HCT116 (cell line): ENCODE results near the gene TBKBP1. TPM values are rescaled to one million over a fixed set of nuclear protein-coding genes. Genes with fewer than 3 reads are reported as not detected.

Experiments used
- ATAC-seq: fragments of 200-7000 bp; cut with Tn5 transposase; 2 replicates; pipeline ENCODE4 v1.9.1; 2020; ENCODE audit warnings: mild to moderate bottlenecking, moderate library complexity
- BruUV-seq: library from RNA; stranded (reverse); fragments of 400-500 nt; replicated peaks from 2 replicates; lab custom pipeline; 2021; lab: Mats Ljungman, UMichigan
- CTCF ChIA-PET: fragments of 300-600 bp; sonication (Branson Sonifier 250); formaldehyde crosslinking; loops from one replicate; lab custom pipeline; 2021; ENCODE audit warnings: antibody characterized with exemption; lab: Charles Lee
- POLR2A ChIA-PET: fragments of 300-600, 350-600 bp; sonication (Branson Sonifier 250); formaldehyde crosslinking; loops from one replicate; lab custom pipeline; 2021; ENCODE audit warnings: antibody characterized with exemption; lab: Charles Lee
- RAD21 ChIA-PET, 2 experiments: fragments of 300-600 bp; sonication (Branson Sonifier 250); formaldehyde crosslinking; loops; one replicate each; lab custom pipeline; 2023; ENCODE audit warnings: low total read pairs in 2 of 2; ENCODE audit not compliant: uncharacterized antibody in 2 of 2, unreplicated experiment in 2 of 2, low non-redundant PET in 1 of 2; lab: Charles Lee
- DNase-seq: peaks from one replicate; pipeline ENCODE4 v3.0.0-alpha.2; 2010; ENCODE audit warnings: low read depth, low spot score
- H2AFZ ChIP-seq: fragments of 200-600 bp; shearing (Covaris generic), sonication (generic); 2 replicates; pipeline ENCODE4 v1.6.1; 2017; ENCODE audit warnings: low read depth, mixed run types, mixed read lengths, antibody characterized with exemption, low read length; ENCODE audit not compliant: poor library complexity, severe bottlenecking
- H3K27ac ChIP-seq: 2 replicates; pipeline ENCODE4 v1.5.1; 2012; ENCODE audit warnings: low read depth, low read length
- H3K27me3 ChIP-seq: fragments of 200-600 bp; sonication (generic); 2 replicates; pipeline ENCODE4 v1.6.1; 2016; ENCODE audit warnings: mixed run types, low read length, mixed read lengths; ENCODE audit not compliant: insufficient read depth
- H3K36me3 ChIP-seq, 2 experiments: fragments of 200-500 bp in 1 of 2; fragments of 200-600 bp in 1 of 2; sonication (Bioruptor generic) in 1 of 2; sonication (generic) in 1 of 2; 2 replicates each; pipeline versions ENCODE4 v1.5.1 to v1.6.1; 2014 to 2016; ENCODE audit warnings: low read length in 2 of 2, inconsistent platforms in 1 of 2, mixed read lengths in 1 of 2, mixed run types in 1 of 2; ENCODE audit not compliant: insufficient read depth in 2 of 2, control insufficient read depth in 1 of 2
- H3K4me1 ChIP-seq, 2 experiments: fragments of 200-600 bp in 1 of 2; sonication (generic) in 1 of 2; 2 replicates each; pipeline versions ENCODE4 v1.5.1 to v1.6.1; 2012 to 2017; ENCODE audit warnings: low read length in 2 of 2, inconsistent platforms in 1 of 2, mild to moderate bottlenecking in 1 of 2, mixed read lengths in 1 of 2, mixed run types in 1 of 2, moderate library complexity in 1 of 2; ENCODE audit not compliant: insufficient read depth in 2 of 2, control insufficient read depth in 1 of 2
- H3K4me2 ChIP-seq: fragments of 200-600 bp; sonication (generic); 2 replicates; pipeline ENCODE4 v1.6.1; 2017; ENCODE audit warnings: mixed run types, low read length, mixed read lengths
- H3K4me3 ChIP-seq, 2 experiments: fragments of 200-600 bp in 1 of 2; sonication (generic) in 1 of 2; replicated peaks in 1 of 2; 2 replicates each; pipeline ENCODE4 v1.5.1; 2011 to 2016; ENCODE audit warnings: low read length in 2 of 2, control low read depth in 1 of 2, low read depth in 1 of 2, mild to moderate bottlenecking in 1 of 2, mixed read lengths in 1 of 2, mixed run types in 1 of 2
- H3K79me2 ChIP-seq: fragments of 200-600 bp; sonication (generic); 2 replicates; pipeline ENCODE4 v1.6.1; 2017; ENCODE audit warnings: mild to moderate bottlenecking, mixed run types, low read length, moderate library complexity, mixed read lengths; ENCODE audit not compliant: insufficient read depth
- H3K9ac ChIP-seq: fragments of 200-600 bp; sonication (generic); 2 replicates; pipeline ENCODE4 v1.6.1; 2016; ENCODE audit warnings: low read length, mixed read lengths
- H3K9me2 ChIP-seq: fragments of 200-600 bp; sonication (generic), shearing (Covaris generic); 2 replicates; pipeline ENCODE4 v1.6.1; 2017; ENCODE audit warnings: mixed run types, mild to moderate bottlenecking, moderate library complexity; ENCODE audit not compliant: insufficient read depth
- H3K9me3 ChIP-seq, 2 experiments: fragments of 200-500 bp in 1 of 2; fragments of 200-600 bp in 1 of 2; sonication (Bioruptor generic) in 1 of 2; sonication (generic) in 1 of 2; 2 replicates each; pipeline ENCODE4 v1.6.1; 2014 to 2017; ENCODE audit warnings: low read length in 2 of 2, mixed read lengths in 2 of 2, inconsistent platforms in 1 of 2, low read depth in 1 of 2, mild to moderate bottlenecking in 1 of 2, mixed run types in 1 of 2, moderate library complexity in 1 of 2; ENCODE audit not compliant: control insufficient read depth in 1 of 2, insufficient read depth in 1 of 2
- H4K20me1 ChIP-seq: fragments of 200-600 bp; sonication (generic), shearing (Covaris generic); 2 replicates; pipeline ENCODE4 v1.6.1; 2017; ENCODE audit warnings: mixed run types, mild to moderate bottlenecking, moderate library complexity; ENCODE audit not compliant: insufficient read depth
- CBX3 ChIP-seq: IDR thresholded peaks from 2 replicates; pipeline ENCODE4 v1.6.1; 2012; ENCODE audit warnings: low read depth
- CEBPB ChIP-seq: IDR thresholded peaks from 2 replicates; pipeline ENCODE4 v1.6.1; 2012; ENCODE audit warnings: low read depth
- EGR1 ChIP-seq: IDR thresholded peaks from 2 replicates; pipeline ENCODE4 v1.6.1; 2012; ENCODE audit warnings: low read depth
- EZH2phosphoT487 ChIP-seq: fragments of 200-600 bp; IDR thresholded peaks from 2 replicates; pipeline ENCODE4 v1.6.1; 2018; ENCODE audit warnings: antibody characterized with exemption, borderline replicate concordance
- FOSL1 ChIP-seq: IDR thresholded peaks from 2 replicates; pipeline ENCODE4 v1.6.1; 2012; ENCODE audit warnings: low read depth
- POLR2A ChIP-seq: IDR thresholded peaks from 2 replicates; pipeline ENCODE4 v1.7.0; 2011; ENCODE audit warnings: borderline replicate concordance; ENCODE audit not compliant: insufficient read depth, insufficient read length; ENCODE audit errors: extremely low read depth
- SP1 ChIP-seq: IDR thresholded peaks from 2 replicates; pipeline ENCODE4 v1.6.1; 2012; ENCODE audit warnings: low read depth
- SRF ChIP-seq: IDR thresholded peaks from 2 replicates; pipeline ENCODE4 v1.6.1; 2012; ENCODE audit warnings: low read depth
- TCF7L2 ChIP-seq: IDR thresholded peaks from 2 replicates; pipeline ENCODE4 v1.7.0; 2011; ENCODE audit warnings: borderline replicate concordance, inconsistent platforms; ENCODE audit not compliant: insufficient read depth, insufficient read length; ENCODE audit errors: extremely low read depth
- YY1 ChIP-seq: IDR thresholded peaks from 2 replicates; pipeline ENCODE4 v1.6.1; 2011; ENCODE audit warnings: low read length, low read depth, moderate library complexity, mild to moderate bottlenecking; ENCODE audit not compliant: insufficient replicate concordance; ENCODE audit errors: extremely low read depth
- ZNF274 ChIP-seq: fragments of 200-500 bp; sonication (Bioruptor generic); IDR thresholded peaks from 2 replicates; pipeline ENCODE4 v1.6.1; 2014; ENCODE audit warnings: mild to moderate bottlenecking, low read depth, low read length, inconsistent platforms
- intact Hi-C: fragments of 100-400 bp; cut with micrococcal nuclease; formaldehyde crosslinking; loops from 2 replicates; pipeline ENCODE4 v1.10.0; 2022
- total RNA-seq: library from RNA; stranded (reverse); gene quantifications from one replicate; pipeline ENCODE4 v1.2.1, GENCODE V29; 2021; ENCODE audit not compliant: unreplicated experiment
- TF ChIP-seq, protein P1 (sequence below): IDR thresholded peaks from 2 replicates; pipeline ENCODE4 v1.6.1; 2011; ENCODE audit warnings: mild to moderate bottlenecking, low read length, moderate library complexity; ENCODE audit not compliant: insufficient replicate concordance; ENCODE audit errors: extremely low read depth
- TF ChIP-seq, protein P2 (sequence below): IDR thresholded peaks from 2 replicates; pipeline ENCODE4 v1.6.1; 2012
- TF ChIP-seq, protein P3 (sequence below): IDR thresholded peaks from 2 replicates; pipeline ENCODE4 v1.6.1; 2012
- TF ChIP-seq, protein P4 (sequence below): IDR thresholded peaks from 2 replicates; pipeline ENCODE4 v1.6.1; 2012; ENCODE audit warnings: low read depth

TBKBP1 gene
- total RNA-seq, 1 experiment from 2014 or later = 12.4 TPM

DNA sequence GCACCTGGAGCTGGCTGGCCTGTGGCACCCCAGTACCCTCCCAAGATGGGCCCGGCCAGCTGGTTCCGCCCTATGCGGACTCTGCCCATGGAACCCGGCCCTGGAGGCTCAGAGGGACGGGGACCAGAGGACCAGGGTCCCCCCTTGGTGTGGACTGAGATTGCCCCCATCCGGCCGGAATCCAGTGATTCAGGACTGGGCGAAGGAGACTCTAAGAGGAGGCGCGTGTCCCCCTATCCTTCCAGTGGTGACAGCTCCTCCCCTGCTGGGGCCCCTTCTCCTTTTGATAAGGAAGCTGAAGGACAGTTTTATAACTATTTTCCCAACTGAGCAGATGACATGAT, 51.0 kb downstream of the TBKBP1 start:
- ATAC-seq = no peak
- intact Hi-C loops = no loop called here

DNA sequence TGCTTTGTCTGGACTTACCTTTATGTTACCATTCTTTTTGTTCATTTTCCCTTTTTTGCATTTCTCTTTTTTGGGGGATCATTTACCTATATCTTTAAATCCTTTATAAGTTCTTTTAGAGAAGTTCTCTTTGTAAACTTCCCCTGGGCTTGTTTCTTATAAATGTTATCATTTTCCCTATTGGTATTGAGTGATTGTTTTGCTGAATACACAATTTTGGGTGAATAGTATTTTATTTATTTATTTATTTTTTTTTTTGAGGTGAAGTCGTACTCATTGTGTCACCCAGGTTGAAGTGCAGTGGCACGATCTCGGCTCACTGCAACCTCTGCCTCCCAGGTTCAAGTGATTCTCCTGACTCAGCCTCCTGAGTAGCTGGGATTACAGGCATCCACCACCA, 57.5 kb downstream of the TBKBP1 start:
- peak overlapping the region; percentile 100 for H2AFZ ChIP-seq
- H3K79me2 ChIP-seq = no peaks in the 10 kb centered on the region
- H3K27ac ChIP-seq = no peak overlapping the region
- no TSS peak for BruUV-seq
- peaks cover 6 to 15% of the 10 kb centered on the region in 2 experiments; a peak in 1 of 4 replicates for H3K9me3 ChIP-seq
- 0 out of 2 replicates have a peak, but pooled peaks cover 3% of the 10 kb centered on the region for H3K9me2 ChIP-seq
- peaks cover 2 to 11% of the 10 kb centered on the region in 2 experiments; a peak in 3 of 4 replicates for H3K4me1 ChIP-seq
- RAD21 ChIA-PET = no interaction called here
- intact Hi-C loops = loop anchor here (5.0 kb wide), 1 partner anchor 41 kb away; no protein-coding TSS in a partner anchor
- H3K36me3 ChIP-seq = no peaks in the 10 kb centered on the region
- H3K4me2 ChIP-seq = no peak overlapping the region
- CTCF ChIA-PET = no interaction called here
- no peak overlapping the region for H3K9ac ChIP-seq
- H3K27me3 ChIP-seq = no peaks in the 10 kb centered on the region
- POLR2A ChIA-PET = no interaction called here
- no peaks in the 10 kb centered on the region for H4K20me1 ChIP-seq
- DNase-seq = no peak
- H3K4me3 ChIP-seq = no peak overlapping the region
- ATAC-seq = no peak
- TF ChIP-seq, protein P1, sequence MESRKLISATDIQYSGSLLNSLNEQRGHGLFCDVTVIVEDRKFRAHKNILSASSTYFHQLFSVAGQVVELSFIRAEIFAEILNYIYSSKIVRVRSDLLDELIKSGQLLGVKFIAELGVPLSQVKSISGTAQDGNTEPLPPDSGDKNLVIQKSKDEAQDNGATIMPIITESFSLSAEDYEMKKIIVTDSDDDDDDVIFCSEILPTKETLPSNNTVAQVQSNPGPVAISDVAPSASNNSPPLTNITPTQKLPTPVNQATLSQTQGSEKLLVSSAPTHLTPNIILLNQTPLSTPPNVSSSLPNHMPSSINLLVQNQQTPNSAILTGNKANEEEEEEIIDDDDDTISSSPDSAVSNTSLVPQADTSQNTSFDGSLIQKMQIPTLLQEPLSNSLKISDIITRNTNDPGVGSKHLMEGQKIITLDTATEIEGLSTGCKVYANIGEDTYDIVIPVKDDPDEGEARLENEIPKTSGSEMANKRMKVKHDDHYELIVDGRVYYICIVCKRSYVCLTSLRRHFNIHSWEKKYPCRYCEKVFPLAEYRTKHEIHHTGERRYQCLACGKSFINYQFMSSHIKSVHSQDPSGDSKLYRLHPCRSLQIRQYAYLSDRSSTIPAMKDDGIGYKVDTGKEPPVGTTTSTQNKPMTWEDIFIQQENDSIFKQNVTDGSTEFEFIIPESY = no peak
- TF ChIP-seq CEBPB (no peak), EZH2phosphoT487 (no peak), YY1 (no peak), POLR2A (no peak), SRF (no peak), SP1 (no peak), TCF7L2 (no peak), ZNF274 (no peak), CBX3 (no peak)
- TF ChIP-seq, protein P2, sequence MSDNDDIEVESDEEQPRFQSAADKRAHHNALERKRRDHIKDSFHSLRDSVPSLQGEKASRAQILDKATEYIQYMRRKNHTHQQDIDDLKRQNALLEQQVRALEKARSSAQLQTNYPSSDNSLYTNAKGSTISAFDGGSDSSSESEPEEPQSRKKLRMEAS = no peak
- TF ChIP-seq, protein P3, sequence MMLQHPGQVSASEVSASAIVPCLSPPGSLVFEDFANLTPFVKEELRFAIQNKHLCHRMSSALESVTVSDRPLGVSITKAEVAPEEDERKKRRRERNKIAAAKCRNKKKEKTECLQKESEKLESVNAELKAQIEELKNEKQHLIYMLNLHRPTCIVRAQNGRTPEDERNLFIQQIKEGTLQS = no peak
- TF ChIP-seq, protein P4, sequence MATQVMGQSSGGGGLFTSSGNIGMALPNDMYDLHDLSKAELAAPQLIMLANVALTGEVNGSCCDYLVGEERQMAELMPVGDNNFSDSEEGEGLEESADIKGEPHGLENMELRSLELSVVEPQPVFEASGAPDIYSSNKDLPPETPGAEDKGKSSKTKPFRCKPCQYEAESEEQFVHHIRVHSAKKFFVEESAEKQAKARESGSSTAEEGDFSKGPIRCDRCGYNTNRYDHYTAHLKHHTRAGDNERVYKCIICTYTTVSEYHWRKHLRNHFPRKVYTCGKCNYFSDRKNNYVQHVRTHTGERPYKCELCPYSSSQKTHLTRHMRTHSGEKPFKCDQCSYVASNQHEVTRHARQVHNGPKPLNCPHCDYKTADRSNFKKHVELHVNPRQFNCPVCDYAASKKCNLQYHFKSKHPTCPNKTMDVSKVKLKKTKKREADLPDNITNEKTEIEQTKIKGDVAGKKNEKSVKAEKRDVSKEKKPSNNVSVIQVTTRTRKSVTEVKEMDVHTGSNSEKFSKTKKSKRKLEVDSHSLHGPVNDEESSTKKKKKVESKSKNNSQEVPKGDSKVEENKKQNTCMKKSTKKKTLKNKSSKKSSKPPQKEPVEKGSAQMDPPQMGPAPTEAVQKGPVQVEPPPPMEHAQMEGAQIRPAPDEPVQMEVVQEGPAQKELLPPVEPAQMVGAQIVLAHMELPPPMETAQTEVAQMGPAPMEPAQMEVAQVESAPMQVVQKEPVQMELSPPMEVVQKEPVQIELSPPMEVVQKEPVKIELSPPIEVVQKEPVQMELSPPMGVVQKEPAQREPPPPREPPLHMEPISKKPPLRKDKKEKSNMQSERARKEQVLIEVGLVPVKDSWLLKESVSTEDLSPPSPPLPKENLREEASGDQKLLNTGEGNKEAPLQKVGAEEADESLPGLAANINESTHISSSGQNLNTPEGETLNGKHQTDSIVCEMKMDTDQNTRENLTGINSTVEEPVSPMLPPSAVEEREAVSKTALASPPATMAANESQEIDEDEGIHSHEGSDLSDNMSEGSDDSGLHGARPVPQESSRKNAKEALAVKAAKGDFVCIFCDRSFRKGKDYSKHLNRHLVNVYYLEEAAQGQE = no peak

More for the DNA sequence above, 51.0 kb downstream of the TBKBP1 start:
- Histone ChIP-seq H3K79me2 (no peaks in the 10 kb centered on the region), H3K4me2 (no peak overlapping the region), H3K9me3 (no peaks in the 10 kb centered on the region), H3K4me3 (no peak overlapping the region), H3K4me1 (peaks cover under 1 to 3% of the 10 kb centered on the region in 2 experiments; a peak in 3 of 4 replicates), H4K20me1 (no peaks in the 10 kb centered on the region), H3K27me3 (0 out of 2 replicates have a peak, but pooled peaks cover 4% of the 10 kb centered on the region), H3K36me3 (no peaks in the 10 kb centered on the region), H2AFZ (no peak overlapping the region), H3K27ac (no peak overlapping the region), H3K9me2 (no peaks in the 10 kb centered on the region), H3K9ac (no peak overlapping the region)
- DNase-seq = no peak
- ChIA-PET POLR2A (no interaction called here), RAD21 (no interaction called here), CTCF (no interaction called here)
- no peak for TF ChIP-seq TCF7L2
- TF ChIP-seq EZH2phosphoT487 = no peak
- no peak for TF ChIP-seq SRF
- no peak for TF ChIP-seq FOSL1
- no peak for TF ChIP-seq EGR1
- BruUV-seq = no TSS peak
